Activated naive CD4-positive, alpha-beta T cell treated with anti-CD3 and anti-CD28 coated beads for 36 hours (primary cell): ENCODE data around the gene ABHD16A. TPM values are rescaled to one million over a fixed set of nuclear protein-coding genes. Genes with fewer than 3 reads are reported as not detected.
A peak's percentile ranks its signal among the peaks of the same experiment; 100 is the strongest.

ENCODE experiments used
- CTCF ChIA-PET: fragments of 350-600 bp; sonication (Branson Sonifier 250); formaldehyde crosslinking; loops from one replicate; lab custom pipeline; 2021; ENCODE audit warnings: antibody characterized with exemption; lab: Charles Lee
- DNase-seq: peaks from one replicate; pipeline ENCODE4 v3.0.0-alpha.2; 2020
- H3K27ac Mint-ChIP-seq: one replicate; pipeline ENCODE4 v1.8.0; 2021; ENCODE audit warnings: mild to moderate bottlenecking, mixed read lengths
- H3K27me3 Mint-ChIP-seq: one replicate; pipeline ENCODE4 v1.8.0; 2021; ENCODE audit warnings: low read depth, mixed read lengths
- H3K36me3 Mint-ChIP-seq: one replicate; pipeline ENCODE4 v1.8.0; 2021; ENCODE audit warnings: low read depth, mixed read lengths
- H3K4me1 Mint-ChIP-seq: one replicate; pipeline ENCODE4 v1.8.0; 2021; ENCODE audit warnings: low read depth, mixed read lengths
- H3K4me3 Mint-ChIP-seq: one replicate; pipeline ENCODE4 v1.8.0; 2021; ENCODE audit warnings: mild to moderate bottlenecking, moderate library complexity, mixed read lengths
- H3K9me3 Mint-ChIP-seq: one replicate; pipeline ENCODE4 v1.8.0; 2021; ENCODE audit warnings: mixed read lengths
- intact Hi-C: fragments of 100-400 bp; cut with micrococcal nuclease; formaldehyde crosslinking; loops from one replicate; pipeline ENCODE4 v1.15.1; 2023
- total RNA-seq, 2 experiments: library from RNA; stranded (reverse); gene quantifications; one replicate each; pipeline ENCODE4 v1.2.3, GENCODE V29; 2021

Gene ABHD16A
- total RNA-seq, 2 experiments from 2014 or later = 19.9 to 22.5 TPM

- no peak for DNase-seq
- peak overlapping the region; percentile 97 for H3K27ac Mint-ChIP-seq
- no peaks in the 10 kb centered on the region for H3K9me3 Mint-ChIP-seq
- peaks cover 65% of the 10 kb centered on the region for H3K36me3 Mint-ChIP-seq
- intact Hi-C loops = loop anchor here (5.0 to 10.0 kb wide), 2 partner anchors 261 to 1181 kb away; partner anchors contain the start of genes MICA and PSMB8
- H3K4me3 Mint-ChIP-seq = peak overlapping the region; percentile 95
- CTCF ChIA-PET = interaction anchor here (1.0 to 1.5 kb wide), 3 partner anchors 10 to 289 kb away, joined by 3 to 4 read pairs (median 4); partner anchors contain the start of gene BAG6
- H3K27me3 Mint-ChIP-seq = no peaks in the 10 kb centered on the region
- peaks cover 76% of the 10 kb centered on the region for H3K4me1 Mint-ChIP-seq
Measured at GRCh38 chr6:31663126-31663960, 39.8 kb downstream of the ABHD16A start.

GRCh38 chr6:31662124-31662723 lies 40.9 kb downstream of the ABHD16A start:
- Mint-ChIP-seq H3K36me3 (peaks cover 60% of the 10 kb centered on the region), H3K27ac (peak overlapping the region; percentile 82), H3K9me3 (no peaks in the 10 kb centered on the region), H3K4me3 (peak overlapping the region; percentile 40), H3K27me3 (no peaks in the 10 kb centered on the region), H3K4me1 (peaks cover 76% of the 10 kb centered on the region)
- no peak for DNase-seq
- CTCF ChIA-PET = interaction anchor here (1.5 to 1.7 kb wide), 2 partner anchors 111 to 290 kb away, joined by 3 read pairs; no protein-coding TSS in a partner anchor
- intact Hi-C loops = loop anchor here (5.0 to 10.0 kb wide), 2 partner anchors 260 to 1183 kb away; partner anchors contain the start of genes MICA and PSMB8

- no peaks in the 10 kb centered on the region for H3K27me3 Mint-ChIP-seq
- peaks cover 56% of the 10 kb centered on the region for H3K36me3 Mint-ChIP-seq
- peak overlapping the region; percentile 91 for H3K4me3 Mint-ChIP-seq
- H3K27ac Mint-ChIP-seq = peak overlapping the region; percentile 86
- no peaks in the 10 kb centered on the region for H3K9me3 Mint-ChIP-seq
- peaks cover 70% of the 10 kb centered on the region for H3K4me1 Mint-ChIP-seq
- CTCF ChIA-PET = interaction anchor here (1.0 to 1.7 kb wide), 4 partner anchors 29 to 291 kb away, joined by 3 read pairs; no protein-coding TSS in a partner anchor
- intact Hi-C loops = loop anchor here (5.0 to 10.0 kb wide), 2 partner anchors 259 to 1183 kb away; partner anchors contain the start of genes MICA and PSMB8
- DNase-seq = no peak
Measured at GRCh38 chr6:31661262-31662123, 41.6 kb downstream of the ABHD16A start.

- Mint-ChIP-seq H3K27me3 (no peaks in the 10 kb centered on the region), H3K9me3 (no peaks in the 10 kb centered on the region), H3K36me3 (peaks cover 52% of the 10 kb centered on the region), H3K4me3 (peak within 1 kb of the TSS; percentile 91), H3K27ac (peak within 1 kb of the TSS; percentile 94), H3K4me1 (peaks cover 71% of the 10 kb centered on the region)
- peak; percentile 72 for DNase-seq
- CTCF ChIA-PET = interaction anchor here (0.7 to 1.7 kb wide), 4 partner anchors 30 to 220 kb away, joined by 3 read pairs; no protein-coding TSS in a partner anchor
- intact Hi-C loops = loop anchor here (1.0 to 10.0 kb wide), 3 partner anchors 8 to 1184 kb away; partner anchors contain the start of genes BAG6, MICA and PSMB8
Measured at GRCh38 chr6:31660381-31661261, 42.5 kb downstream of the ABHD16A start, which contains the start of gene C6orf47. Gene C6orf47 (minus strand): TSS chr6:31660778. CDS start chr6:31659947, 831 bp downstream.

DNA sequence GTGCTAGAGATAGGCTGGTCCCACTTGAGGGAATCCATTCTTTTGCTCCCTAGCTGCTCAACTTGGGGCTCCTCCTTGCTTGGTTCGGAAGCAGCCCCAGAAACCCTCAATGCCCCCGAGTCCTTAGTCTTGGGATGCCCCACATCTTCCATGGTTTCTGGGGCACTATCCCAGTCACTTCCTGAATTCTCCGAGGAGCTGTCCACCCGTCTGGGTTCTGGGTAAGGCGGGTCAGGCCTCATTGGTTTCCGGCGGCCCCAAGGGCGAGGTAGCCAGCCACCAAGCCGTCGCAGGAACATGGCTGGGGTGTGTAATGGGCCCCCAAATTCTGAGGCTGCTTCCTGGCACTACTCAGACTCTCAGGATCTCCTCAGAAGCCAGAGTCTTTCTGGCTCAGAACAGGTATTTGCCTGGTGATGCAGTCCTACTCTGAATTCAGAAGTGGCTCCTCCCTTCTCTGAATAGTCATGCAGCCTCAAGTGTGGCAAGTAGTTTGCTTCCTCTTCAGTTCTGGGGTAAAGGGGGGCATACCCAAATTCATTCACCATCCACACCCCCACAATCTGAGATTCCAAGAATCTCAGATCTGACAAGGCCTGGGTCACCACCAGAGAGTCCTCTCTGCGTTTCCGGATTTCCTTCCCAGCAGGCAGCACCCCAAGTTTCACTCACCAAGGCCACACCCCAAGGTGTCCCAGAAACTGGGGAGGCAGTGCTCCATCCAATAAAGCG lies 43.3 kb downstream of the ABHD16A start:
- Mint-ChIP-seq H3K9me3 (no peaks in the 10 kb centered on the region), H3K27ac (peak overlapping the region; percentile 94), H3K4me1 (peaks cover 71% of the 10 kb centered on the region), H3K4me3 (peak overlapping the region; percentile 91), H3K36me3 (peaks cover 50% of the 10 kb centered on the region), H3K27me3 (no peaks in the 10 kb centered on the region)
- intact Hi-C loops = loop anchor here (1.0 to 10.0 kb wide), 3 partner anchors 8 to 1185 kb away; partner anchors contain the start of genes BAG6, MICA and PSMB8
- CTCF ChIA-PET = interaction anchor here (0.6 kb wide), 1 partner anchor 131 kb away, joined by 3 read pairs; no protein-coding TSS in a partner anchor
- DNase-seq = peak; percentile 59

DNA sequence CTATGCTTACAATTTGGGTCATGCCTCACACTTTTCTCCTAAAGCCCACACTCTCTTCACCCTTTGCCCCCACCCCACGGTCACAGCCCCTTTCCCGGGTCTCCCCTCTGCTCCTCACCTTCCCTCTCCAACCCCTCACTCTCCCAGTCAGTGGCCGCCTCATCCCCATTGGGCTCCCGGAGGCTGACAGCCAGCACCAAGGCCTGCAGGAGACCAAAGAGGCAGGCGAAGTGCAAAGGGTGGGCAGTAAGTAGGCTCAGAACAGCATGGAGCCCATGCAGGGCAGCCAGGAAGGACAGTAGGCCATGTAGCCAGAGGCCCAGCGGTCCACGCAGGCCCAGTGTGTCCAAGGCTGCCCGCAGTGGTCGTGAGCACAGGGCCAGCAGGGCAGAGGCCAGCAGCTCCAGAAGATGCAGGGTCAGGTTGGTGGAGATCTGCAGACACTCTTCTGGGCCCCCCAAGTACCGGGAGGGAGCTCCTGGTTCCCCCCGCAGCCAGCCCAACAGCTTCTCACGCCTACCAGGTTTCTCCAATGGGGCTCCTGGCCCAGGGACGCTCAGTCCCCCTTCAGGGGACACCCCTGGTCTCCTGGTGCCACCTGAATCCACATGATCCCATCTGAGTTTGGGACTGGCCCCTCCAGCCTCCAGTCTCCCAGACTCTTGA lies 44.0 kb downstream of the ABHD16A start:
- Mint-ChIP-seq H3K4me1 (peaks cover 64% of the 10 kb centered on the region), H3K36me3 (peaks cover 43% of the 10 kb centered on the region), H3K4me3 (peak overlapping the region; percentile 91), H3K27me3 (no peaks in the 10 kb centered on the region), H3K27ac (peak overlapping the region; percentile 94), H3K9me3 (no peaks in the 10 kb centered on the region)
- no peak for DNase-seq
- intact Hi-C loops = no loop called here
- CTCF ChIA-PET = interaction anchor here (0.6 kb wide), 2 partner anchors 132 to 231 kb away, joined by 3 read pairs; no protein-coding TSS in a partner anchor

DNA sequence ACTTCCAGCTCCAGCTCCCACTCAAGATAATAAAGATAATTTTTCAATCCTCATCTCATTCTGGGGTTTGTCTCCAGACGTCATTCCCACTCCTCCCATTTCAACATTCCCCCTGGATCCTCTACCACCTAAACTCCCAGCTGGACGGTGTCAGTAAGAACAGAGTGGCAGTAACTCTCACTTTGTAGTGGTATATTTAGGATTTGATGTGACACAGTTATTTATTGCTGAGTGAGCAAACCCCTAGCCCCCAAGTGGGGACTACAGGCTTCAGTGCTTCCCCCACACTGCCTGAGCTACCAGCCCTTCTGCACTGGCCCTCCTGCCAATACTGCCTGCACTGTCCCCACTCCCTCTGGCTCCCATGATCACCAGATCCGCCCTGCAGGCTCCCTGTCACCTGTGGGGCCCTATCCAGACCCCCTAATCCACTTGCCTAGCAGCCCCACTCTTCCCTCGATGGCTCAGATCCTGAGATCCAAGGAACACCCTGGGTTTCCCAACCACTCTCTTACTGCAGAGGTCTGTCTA lies 44.9 kb downstream of the ABHD16A start:
- Mint-ChIP-seq H3K4me1 (peaks cover 60% of the 10 kb centered on the region), H3K4me3 (no peak overlapping the region), H3K27me3 (no peaks in the 10 kb centered on the region), H3K36me3 (peaks cover 34% of the 10 kb centered on the region), H3K27ac (peak overlapping the region; percentile 67), H3K9me3 (no peaks in the 10 kb centered on the region)
- CTCF ChIA-PET = interaction anchor here (1.0 kb wide), 1 partner anchor 169 kb away, joined by 3 read pairs; the partner anchor contains the start of gene HSPA1B
- DNase-seq = no peak
- intact Hi-C loops = no loop called here

DNA sequence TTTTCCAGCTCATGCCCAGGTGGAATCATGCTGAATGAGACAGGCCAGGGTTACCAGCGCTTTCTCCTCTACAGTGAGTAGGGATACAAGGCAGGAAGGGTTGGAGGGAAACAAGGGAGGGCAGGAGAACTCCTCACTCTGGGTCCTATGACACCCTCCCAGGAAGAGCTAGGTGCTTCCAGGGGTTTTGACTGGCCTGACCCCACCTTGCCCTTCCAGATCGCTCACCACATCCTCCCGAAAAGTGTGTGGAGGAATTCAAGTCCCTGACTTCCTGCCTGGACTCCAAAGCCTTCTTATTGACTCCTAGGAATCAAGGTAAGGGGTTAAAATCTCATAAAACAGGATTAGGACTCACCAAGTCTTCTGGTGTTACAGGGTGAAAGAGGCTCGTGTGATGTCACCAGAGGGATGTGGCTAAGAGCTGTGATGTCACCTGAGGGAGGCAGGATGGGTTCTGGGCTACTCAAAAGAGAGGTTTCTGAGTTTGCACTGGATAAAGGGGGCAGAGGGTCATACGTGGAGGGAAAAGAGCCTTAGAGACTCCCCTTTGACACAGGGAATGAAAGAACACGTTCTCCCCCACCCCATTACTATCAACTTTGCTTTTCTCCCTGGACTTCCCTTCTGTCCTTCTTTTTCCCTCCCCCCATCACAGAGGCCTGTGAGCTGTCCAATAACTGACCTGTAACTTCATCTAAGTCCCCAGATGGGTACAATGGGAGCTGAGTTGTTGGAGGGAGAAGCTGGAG lies 45.5 kb downstream of the ABHD16A start:
- intact Hi-C loops = no loop called here
- DNase-seq = peak; percentile 56
- H3K4me3 Mint-ChIP-seq = no peak overlapping the region
- CTCF ChIA-PET = interaction anchor here (1.0 kb wide), 1 partner anchor 170 kb away, joined by 3 read pairs; the partner anchor contains the start of gene HSPA1B
- H3K27me3 Mint-ChIP-seq = no peaks in the 10 kb centered on the region
- peaks cover 55% of the 10 kb centered on the region for H3K4me1 Mint-ChIP-seq
- H3K36me3 Mint-ChIP-seq = peaks cover 32% of the 10 kb centered on the region
- peak overlapping the region; percentile 67 for H3K27ac Mint-ChIP-seq
- H3K9me3 Mint-ChIP-seq = no peaks in the 10 kb centered on the region
